MM.1S (cell line): Measurements from ENCODE around the gene THRB.

ENCODE experiments used
- CTCF ChIP-seq: fragments of 300-600 bp; sonication (generic); IDR thresholded peaks from 2 replicates; pipeline ENCODE4 v1.5.1; 2016; ENCODE audit warnings: antibody characterized with exemption, low read length, mixed read lengths
- EZH2 ChIP-seq: fragments of 300-600 bp; sonication (generic); optimal IDR thresholded peaks from 2 replicates; pipeline ENCODE3; 2017; ENCODE audit warnings: low read depth, mild to moderate bottlenecking, antibody characterized with exemption, low read length, mixed read lengths
- EZH2phosphoT487 ChIP-seq: fragments of 300-600 bp; sonication (generic); IDR thresholded peaks from 2 replicates; pipeline ENCODE4 v1.6.1; 2018; ENCODE audit warnings: antibody characterized with exemption, low read length

- TF ChIP-seq CTCF = no peak
- no peak for TF ChIP-seq EZH2
- no peak for TF ChIP-seq EZH2phosphoT487
Observed at GRCh38 chr3:24485511-24485910, 9.1 kb downstream of the THRB start.
